Subcutaneous adipose tissue (tissue), 4 donors: ENCODE data around the gene PDCD2L. TPM values are rescaled to one million over a fixed set of nuclear protein-coding genes. Genes with fewer than 3 reads are reported as not detected.

ENCODE experiments used
- CTCF ChIP-seq: fragments of 450-650 bp; IDR thresholded peaks from one replicate; pipeline ENCODE4 v1.5.1; 2016; ENCODE audit warnings: low read depth, mild to moderate bottlenecking, control low read depth, antibody characterized with exemption, moderate library complexity
- total RNA-seq, 4 donors: library from RNA; depleted of rRNA; stranded (reverse); fragments of >200 nt; gene quantifications; one replicate each; pipeline ENCODE4 v1.1.0, GENCODE V29; 2016

Gene PDCD2L
- total RNA-seq, 4 donors from 2014 or later: 7.9 to 13.6 (median 10.4) TPM

- no peak for TF ChIP-seq CTCF
Observed at GRCh38 chr19:34380639-34381241, 23.5 kb upstream of the PDCD2L start.

GRCh38 chr19:34381399-34382251, 22.6 kb upstream of the PDCD2L start:
- TF ChIP-seq CTCF: no peak

- TF ChIP-seq CTCF: no peak
Observed at GRCh38 chr19:34382471-34382870, 21.7 kb upstream of the PDCD2L start.

GRCh38 chr19:34383599-34383998, 20.6 kb upstream of the PDCD2L start:
- no peak for TF ChIP-seq CTCF

- TF ChIP-seq CTCF: no peak
Observed at GRCh38 chr19:34386645-34387445, 17.4 kb upstream of the PDCD2L start.

GRCh38 chr19:34387446-34387810, 16.8 kb upstream of the PDCD2L start:
- no peak for TF ChIP-seq CTCF

- TF ChIP-seq CTCF: no peak
Observed at GRCh38 chr19:34391813-34392212, 12.4 kb upstream of the PDCD2L start.
